Calu3 (cell line): ENCODE results near the gene ABHD17A. TPM values are rescaled to one million over a fixed set of nuclear protein-coding genes. Genes with fewer than 3 reads are reported as not detected.

ENCODE experiments used
- BruUV-seq: library from RNA; stranded (reverse); fragments of 400-500 nt; replicated peaks from 2 replicates; lab custom pipeline; 2021; lab: Mats Ljungman, UMichigan
- CTCF ChIA-PET: fragments of 300-600 bp; sonication (Branson Sonifier 250); formaldehyde crosslinking; loops from one replicate; lab custom pipeline; 2022; ENCODE audit warnings: antibody characterized with exemption; lab: Charles Lee
- DNase-seq: peaks from one replicate; pipeline ENCODE4 v3.0.0; 2022
- H3K27ac Mint-ChIP-seq: one replicate; pipeline ENCODE4 v1.8.0; 2022; ENCODE audit warnings: mixed read lengths; ENCODE audit not compliant: unreplicated experiment
- H3K27me3 Mint-ChIP-seq: one replicate; pipeline ENCODE4 v1.8.0; 2022; ENCODE audit warnings: mixed read lengths; ENCODE audit not compliant: unreplicated experiment
- H3K36me3 Mint-ChIP-seq: one replicate; pipeline ENCODE4 v1.8.0; 2022; ENCODE audit warnings: mild to moderate bottlenecking, moderate library complexity, mixed read lengths; ENCODE audit not compliant: insufficient read depth, unreplicated experiment
- H3K4me1 Mint-ChIP-seq: one replicate; pipeline ENCODE4 v1.8.0; 2022; ENCODE audit warnings: mild to moderate bottlenecking, low read depth, mixed read lengths; ENCODE audit not compliant: unreplicated experiment
- H3K4me3 Mint-ChIP-seq: one replicate; pipeline ENCODE4 v1.8.0; 2022; ENCODE audit warnings: mild to moderate bottlenecking, low read depth, moderate library complexity, mixed read lengths; ENCODE audit not compliant: unreplicated experiment
- H3K9me3 Mint-ChIP-seq: one replicate; pipeline ENCODE4 v1.8.0; 2022; ENCODE audit warnings: low read depth, mixed read lengths; ENCODE audit not compliant: unreplicated experiment
- CTCF ChIP-seq: fragments of 200-600 bp; IDR thresholded peaks from one replicate; pipeline ENCODE4 v1.8.0; 2022; ENCODE audit warnings: antibody characterized with exemption; ENCODE audit not compliant: unreplicated experiment
- intact Hi-C: fragments of 100-400 bp; cut with micrococcal nuclease; formaldehyde crosslinking; loops from one replicate; pipeline ENCODE4 v1.10.0; 2022; ENCODE audit not compliant: unreplicated experiment
- total RNA-seq: library from RNA; stranded (reverse); gene quantifications from 2 replicates; pipeline ENCODE4 v1.2.3, GENCODE V29; 2022

The ABHD17A gene
- total RNA-seq, 1 experiment from 2014 or later, result 35.2 TPM

DNA sequence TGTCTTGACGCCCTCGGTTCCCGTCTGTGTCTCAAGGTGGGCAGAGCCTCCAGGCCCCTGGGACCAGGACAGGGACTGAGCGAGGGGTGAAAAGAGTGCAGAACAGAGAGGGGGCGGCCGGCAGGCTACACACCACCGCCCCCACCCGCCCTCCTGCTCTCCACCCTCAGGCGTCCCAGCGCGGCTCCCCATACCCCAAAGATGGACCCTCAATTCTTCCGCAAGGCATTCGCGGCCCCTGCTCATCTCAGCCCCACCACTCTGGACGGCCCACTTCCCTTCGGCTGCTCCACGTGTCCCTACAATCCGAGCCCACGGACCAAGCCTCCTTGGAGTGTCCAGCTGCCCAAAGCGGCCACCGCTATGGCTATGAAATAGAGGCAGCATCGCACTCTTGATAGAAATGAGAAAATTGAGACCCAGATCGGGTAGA lies 23.7 kb downstream of the ABHD17A start:
- no peak for DNase-seq
- H3K27ac Mint-ChIP-seq, result peak overlapping the region; percentile 86
- H3K4me1 Mint-ChIP-seq, result no peaks in the 10 kb centered on the region
- CTCF ChIA-PET, result no interaction called here
- H3K27me3 Mint-ChIP-seq, result no peaks in the 10 kb centered on the region
- H3K36me3 Mint-ChIP-seq, result peaks cover 36% of the 10 kb centered on the region
- H3K9me3 Mint-ChIP-seq, result no peaks in the 10 kb centered on the region
- TF ChIP-seq CTCF, result no peak
- peak overlapping the region; percentile 83 for H3K4me3 Mint-ChIP-seq
- intact Hi-C loops, result no loop called here
- no TSS peak for BruUV-seq

- DNase-seq, result no peak
- BruUV-seq, result no TSS peak
- H3K9me3 Mint-ChIP-seq, result no peaks in the 10 kb centered on the region
- CTCF ChIA-PET, result no interaction called here
- intact Hi-C loops, result no loop called here
- H3K4me1 Mint-ChIP-seq, result no peaks in the 10 kb centered on the region
- H3K36me3 Mint-ChIP-seq, result peaks cover 41% of the 10 kb centered on the region
- H3K27ac Mint-ChIP-seq, result peak overlapping the region; percentile 86
- no peak for TF ChIP-seq CTCF
- no peaks in the 10 kb centered on the region for H3K27me3 Mint-ChIP-seq
- H3K4me3 Mint-ChIP-seq, result peak overlapping the region; percentile 83
Measured at GRCh38 chr19:1860821-1861598, 24.3 kb downstream of the ABHD17A start.

DNA sequence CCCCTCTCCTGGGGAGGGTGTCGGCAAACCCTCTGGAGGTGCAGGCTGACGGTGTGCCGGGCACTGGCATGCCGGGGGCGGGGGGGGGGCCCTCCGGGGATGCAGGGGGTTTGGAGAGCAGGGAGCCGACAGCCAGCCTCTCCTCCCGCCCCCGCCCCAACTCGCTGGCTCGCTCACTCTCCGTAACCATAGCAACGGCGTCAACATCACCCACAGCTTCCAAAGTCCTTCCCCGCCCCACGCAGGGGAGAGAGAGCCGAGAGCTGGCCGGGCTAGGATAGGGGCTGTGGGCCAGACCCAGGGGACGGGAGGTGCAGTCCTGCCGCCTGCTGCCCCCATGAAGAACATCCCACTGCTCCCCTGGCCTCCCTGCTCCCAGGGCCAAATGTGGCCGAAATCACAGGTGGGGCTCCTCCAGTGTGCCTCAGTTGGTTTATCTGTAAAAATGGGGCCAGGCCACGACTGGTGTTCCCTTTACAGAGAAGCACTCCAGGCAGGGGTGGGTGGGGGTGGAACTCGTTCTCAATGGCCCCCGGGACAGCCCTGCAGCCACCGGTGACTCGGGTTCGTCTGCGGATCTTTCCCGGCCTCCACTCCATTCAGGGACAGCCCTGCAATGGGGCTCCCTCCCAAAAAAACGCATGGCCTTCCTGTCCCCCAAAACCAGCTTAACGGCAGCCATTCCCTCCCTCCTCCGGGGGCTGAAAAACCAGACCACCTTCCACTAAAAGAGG lies 25.1 kb downstream of the ABHD17A start:
- DNase-seq, result peak; percentile 62
- H3K4me3 Mint-ChIP-seq, result peak overlapping the region; percentile 83

DNA sequence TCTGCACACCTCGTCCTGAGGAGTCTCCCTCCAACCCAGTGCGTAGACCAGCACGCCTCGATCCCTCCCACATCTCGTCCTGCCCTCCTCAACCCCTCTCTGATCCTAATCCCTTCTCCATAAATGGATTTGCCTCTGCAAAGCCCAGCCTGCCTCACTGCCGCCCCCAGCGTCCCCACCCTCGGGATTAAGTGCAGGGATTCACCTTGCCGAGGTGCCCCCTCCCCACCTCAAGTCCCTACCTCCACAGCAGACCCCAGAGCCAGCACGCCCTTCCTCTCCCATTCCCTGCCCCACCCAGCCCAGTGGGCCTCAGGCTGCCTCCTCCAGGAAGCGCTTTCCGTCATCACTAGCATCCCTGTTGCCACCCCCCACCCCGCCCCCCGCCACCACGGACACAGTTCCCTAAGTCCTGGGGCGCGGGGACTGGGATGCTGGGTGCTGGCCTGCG lies 25.9 kb downstream of the ABHD17A start:
- TF ChIP-seq CTCF, result no peak
- Mint-ChIP-seq H3K9me3 (no peaks in the 10 kb centered on the region), H3K4me1 (no peaks in the 10 kb centered on the region), H3K27ac (no peak overlapping the region), H3K4me3 (peak overlapping the region; percentile 83), H3K36me3 (peaks cover 35% of the 10 kb centered on the region), H3K27me3 (no peaks in the 10 kb centered on the region)
- BruUV-seq, result no TSS peak
- DNase-seq, result no peak
- CTCF ChIA-PET, result no interaction called here
- intact Hi-C loops, result no loop called here

More for the DNA sequence above, 25.1 kb downstream of the ABHD17A start:
- no peaks in the 10 kb centered on the region for H3K4me1 Mint-ChIP-seq
- no TSS peak for BruUV-seq
- CTCF ChIA-PET, result interaction anchor here (0.6 kb wide), 1 partner anchor 282 kb away, joined by 9 read pairs; no protein-coding TSS in a partner anchor
- H3K36me3 Mint-ChIP-seq, result peaks cover 41% of the 10 kb centered on the region
- intact Hi-C loops, result no loop called here
- TF ChIP-seq CTCF, result no peak
- no peak overlapping the region for H3K27ac Mint-ChIP-seq
- no peaks in the 10 kb centered on the region for H3K9me3 Mint-ChIP-seq
- H3K27me3 Mint-ChIP-seq, result no peaks in the 10 kb centered on the region
